HL-60 (cell line): Measurements from ENCODE around the gene NSUN2.

Experiments used
- GABPA ChIP-seq: IDR thresholded peaks from 2 replicates; pipeline ENCODE4 v1.6.1; 2012; ENCODE audit warnings: low read depth
- TF ChIP-seq, protein P1 (sequence below): IDR thresholded peaks from one replicate; pipeline ENCODE4 v1.5.1; 2011; ENCODE audit warnings: low read length, control low read depth, inconsistent platforms; ENCODE audit not compliant: insufficient read depth
- TF ChIP-seq, protein P2 (sequence below): IDR thresholded peaks from 2 replicates; pipeline ENCODE4 v1.6.1; 2012; ENCODE audit warnings: low read depth; ENCODE audit not compliant: insufficient replicate concordance

GRCh38 chr5:6632888-6633468 lies at the start of gene NSUN2, which contains the start of gene SRD5A1:
- TF ChIP-seq, protein P1, sequence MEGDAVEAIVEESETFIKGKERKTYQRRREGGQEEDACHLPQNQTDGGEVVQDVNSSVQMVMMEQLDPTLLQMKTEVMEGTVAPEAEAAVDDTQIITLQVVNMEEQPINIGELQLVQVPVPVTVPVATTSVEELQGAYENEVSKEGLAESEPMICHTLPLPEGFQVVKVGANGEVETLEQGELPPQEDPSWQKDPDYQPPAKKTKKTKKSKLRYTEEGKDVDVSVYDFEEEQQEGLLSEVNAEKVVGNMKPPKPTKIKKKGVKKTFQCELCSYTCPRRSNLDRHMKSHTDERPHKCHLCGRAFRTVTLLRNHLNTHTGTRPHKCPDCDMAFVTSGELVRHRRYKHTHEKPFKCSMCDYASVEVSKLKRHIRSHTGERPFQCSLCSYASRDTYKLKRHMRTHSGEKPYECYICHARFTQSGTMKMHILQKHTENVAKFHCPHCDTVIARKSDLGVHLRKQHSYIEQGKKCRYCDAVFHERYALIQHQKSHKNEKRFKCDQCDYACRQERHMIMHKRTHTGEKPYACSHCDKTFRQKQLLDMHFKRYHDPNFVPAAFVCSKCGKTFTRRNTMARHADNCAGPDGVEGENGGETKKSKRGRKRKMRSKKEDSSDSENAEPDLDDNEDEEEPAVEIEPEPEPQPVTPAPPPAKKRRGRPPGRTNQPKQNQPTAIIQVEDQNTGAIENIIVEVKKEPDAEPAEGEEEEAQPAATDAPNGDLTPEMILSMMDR = no peak
- TF ChIP-seq, protein P2, sequence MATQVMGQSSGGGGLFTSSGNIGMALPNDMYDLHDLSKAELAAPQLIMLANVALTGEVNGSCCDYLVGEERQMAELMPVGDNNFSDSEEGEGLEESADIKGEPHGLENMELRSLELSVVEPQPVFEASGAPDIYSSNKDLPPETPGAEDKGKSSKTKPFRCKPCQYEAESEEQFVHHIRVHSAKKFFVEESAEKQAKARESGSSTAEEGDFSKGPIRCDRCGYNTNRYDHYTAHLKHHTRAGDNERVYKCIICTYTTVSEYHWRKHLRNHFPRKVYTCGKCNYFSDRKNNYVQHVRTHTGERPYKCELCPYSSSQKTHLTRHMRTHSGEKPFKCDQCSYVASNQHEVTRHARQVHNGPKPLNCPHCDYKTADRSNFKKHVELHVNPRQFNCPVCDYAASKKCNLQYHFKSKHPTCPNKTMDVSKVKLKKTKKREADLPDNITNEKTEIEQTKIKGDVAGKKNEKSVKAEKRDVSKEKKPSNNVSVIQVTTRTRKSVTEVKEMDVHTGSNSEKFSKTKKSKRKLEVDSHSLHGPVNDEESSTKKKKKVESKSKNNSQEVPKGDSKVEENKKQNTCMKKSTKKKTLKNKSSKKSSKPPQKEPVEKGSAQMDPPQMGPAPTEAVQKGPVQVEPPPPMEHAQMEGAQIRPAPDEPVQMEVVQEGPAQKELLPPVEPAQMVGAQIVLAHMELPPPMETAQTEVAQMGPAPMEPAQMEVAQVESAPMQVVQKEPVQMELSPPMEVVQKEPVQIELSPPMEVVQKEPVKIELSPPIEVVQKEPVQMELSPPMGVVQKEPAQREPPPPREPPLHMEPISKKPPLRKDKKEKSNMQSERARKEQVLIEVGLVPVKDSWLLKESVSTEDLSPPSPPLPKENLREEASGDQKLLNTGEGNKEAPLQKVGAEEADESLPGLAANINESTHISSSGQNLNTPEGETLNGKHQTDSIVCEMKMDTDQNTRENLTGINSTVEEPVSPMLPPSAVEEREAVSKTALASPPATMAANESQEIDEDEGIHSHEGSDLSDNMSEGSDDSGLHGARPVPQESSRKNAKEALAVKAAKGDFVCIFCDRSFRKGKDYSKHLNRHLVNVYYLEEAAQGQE = no peak
- peak; percentile 59 for TF ChIP-seq GABPA
